ENCODE results near the gene TMEM247.
"Not testable (repeated sequence)": the region's sequence is repeated elsewhere in the genome, so short reads cannot be mapped to it uniquely, and the experiment has no call there.

Gene TMEM247

DNA sequence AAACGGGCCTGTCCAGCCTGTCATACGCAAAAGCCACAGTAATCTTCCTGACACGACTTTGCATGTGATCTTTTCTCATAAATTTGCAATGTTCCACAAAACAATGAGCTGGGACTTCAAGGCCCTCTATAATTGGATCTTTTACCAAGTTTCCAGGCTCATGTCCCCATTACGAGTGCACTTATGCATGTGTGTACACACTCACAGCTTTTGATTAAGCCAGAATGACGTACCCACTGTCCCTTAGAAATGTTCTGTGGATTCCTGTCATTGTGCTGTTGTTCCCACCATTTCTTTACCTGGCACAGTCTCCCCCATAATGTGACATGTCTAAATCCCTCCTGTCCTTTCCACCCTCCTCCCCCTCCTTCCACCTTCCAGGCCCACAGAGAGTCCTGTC, 19.7 kb upstream of the TMEM247 start:
- no peak for DNase-seq

DNA sequence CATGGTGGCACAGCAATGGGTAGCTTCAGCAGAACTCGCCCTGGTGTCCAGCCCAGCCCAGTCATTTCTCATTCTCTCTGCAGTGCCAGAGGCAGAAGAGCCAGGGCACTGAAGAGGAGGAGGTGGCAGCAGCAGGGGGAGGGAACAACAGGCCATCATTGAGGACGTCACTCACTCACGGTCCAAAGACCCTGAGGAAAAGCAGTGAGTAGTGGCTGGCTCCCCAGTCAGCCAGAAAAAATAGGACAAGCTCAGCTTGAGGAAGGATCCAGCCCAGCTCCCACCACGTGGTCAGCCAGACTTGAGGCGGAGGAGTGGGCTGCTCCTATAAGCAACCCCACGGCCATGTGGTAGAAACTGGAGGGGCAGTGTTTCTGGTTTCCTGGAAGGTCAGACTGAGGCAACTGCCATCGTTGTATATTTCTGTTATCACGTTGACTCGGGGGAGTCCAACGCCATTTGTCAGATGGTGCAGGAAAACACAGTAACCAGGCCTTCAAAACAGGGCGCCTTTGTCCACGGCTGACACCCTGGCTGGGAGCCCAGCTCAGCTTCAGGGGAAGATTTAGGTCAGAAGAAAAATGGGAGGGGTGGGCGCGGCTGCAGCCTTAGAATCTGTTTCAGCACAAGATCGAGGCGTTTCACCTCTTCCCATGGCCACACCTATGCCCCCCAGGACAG, 19.0 kb upstream of the TMEM247 start:
- no peak for DNase-seq

DNA sequence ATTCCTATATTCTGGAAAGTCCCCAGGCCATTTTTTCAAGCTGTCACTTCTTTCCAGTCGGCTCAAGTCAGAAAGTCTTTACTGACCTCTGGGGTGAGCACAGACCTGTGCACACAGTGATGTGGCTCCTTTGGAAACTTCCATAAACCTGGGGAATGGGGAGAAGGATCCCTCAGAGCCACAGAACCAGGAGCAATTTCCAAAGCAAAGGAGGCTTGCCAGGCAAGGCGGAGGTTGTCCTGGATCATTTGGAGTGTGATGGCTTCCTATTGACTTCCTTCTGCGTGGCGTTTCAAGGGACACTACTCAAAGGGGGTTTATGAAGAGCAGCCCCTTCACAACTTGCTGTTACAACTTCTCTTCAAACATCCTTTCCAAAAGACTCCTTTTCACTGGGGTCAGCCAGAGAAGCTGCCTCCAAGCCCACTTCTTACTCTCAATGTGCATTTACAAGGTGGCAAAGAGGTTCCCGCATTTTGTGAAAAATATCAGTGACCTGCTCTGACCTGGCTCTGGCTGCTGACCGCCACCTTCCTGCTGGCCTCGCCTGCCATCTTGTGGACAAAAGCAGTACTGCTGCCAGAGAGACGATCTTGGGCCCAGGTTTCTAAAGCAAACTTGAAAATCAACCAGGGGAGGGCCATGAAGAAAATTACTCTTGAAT, 18.2 kb upstream of the TMEM247 start:
- DNase-seq, result peak; percentile 80

DNA sequence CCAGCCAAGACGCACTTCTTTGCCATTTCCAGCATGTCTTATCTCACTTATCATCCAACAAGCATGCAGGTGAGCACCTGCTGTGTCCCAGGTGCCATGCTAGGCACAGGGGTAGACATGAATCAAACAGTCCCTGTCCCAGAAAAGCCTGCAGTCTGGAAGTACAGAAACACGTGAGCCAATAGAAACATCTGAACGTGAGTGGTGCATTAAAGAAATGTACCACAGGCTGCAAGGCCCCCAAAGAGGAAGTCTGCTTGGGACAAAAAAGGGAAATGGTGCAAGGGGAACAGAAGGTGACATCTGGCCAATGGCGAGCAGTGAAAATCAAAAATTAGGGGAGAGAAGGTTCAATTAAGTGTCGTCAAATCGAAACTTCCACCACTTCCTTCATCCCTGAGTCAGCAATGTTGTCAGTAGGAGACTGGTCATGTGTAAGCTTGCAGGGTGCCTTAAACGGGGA, 17.6 kb upstream of the TMEM247 start:
- DNase-seq, result no peak

DNA sequence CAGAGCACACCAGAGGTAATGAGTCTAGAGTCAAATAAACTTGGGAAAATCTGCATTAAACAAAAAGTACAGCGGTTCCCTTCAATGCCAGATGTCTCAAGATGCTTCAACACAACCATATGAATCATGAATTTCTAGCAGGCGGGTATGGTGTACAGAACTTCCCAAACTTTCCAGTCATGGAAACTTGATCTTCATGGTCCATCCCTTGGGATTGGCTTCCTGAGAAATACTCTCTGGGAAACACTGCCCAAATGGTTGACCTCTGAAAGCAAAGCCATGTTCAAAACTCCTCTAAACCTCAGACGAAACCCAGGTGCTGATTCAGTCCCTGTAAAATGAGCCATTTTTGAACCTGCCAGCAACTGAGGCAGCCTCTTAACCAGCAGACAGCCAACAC, 16.4 kb upstream of the TMEM247 start:
- no peak for DNase-seq

DNA sequence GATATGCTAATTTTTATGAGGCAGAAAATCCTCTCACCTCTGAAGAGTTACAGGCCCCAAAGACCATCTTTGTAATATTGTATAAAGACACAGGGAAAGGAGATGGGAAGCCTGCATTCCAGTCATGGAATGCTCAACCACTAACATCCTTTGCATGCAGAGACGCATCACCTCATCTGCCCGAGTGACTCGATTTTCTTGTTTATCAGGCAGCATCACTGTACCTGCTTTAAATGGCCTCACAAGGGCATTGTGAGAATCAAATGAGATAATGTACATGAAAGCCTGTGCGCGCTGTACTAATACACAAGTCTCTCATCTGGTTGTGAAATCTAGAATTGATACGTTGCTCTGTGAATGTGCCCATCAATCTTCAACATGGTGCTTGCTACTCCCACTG, 10.2 kb upstream of the TMEM247 start:
- no peak for DNase-seq

DNA sequence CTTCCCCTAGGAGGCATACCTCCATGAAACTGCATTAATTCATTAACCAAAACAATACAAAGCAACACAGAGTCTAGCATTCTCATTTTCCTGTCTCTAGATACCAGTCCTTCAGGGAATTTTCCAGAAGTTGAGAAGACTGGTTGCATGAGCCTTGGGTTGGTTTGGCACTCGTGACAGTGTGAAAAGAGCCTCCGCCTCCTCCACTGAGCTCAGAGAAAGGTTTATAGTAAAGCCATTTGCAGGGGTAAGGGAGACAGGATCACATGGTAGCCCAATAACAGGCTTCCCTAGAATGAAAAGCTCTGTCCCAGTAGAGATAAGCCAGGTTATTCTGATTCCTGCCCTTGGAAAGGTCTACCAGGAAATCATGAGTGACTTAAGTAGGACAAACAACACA, 9.7 kb upstream of the TMEM247 start:
- DNase-seq, result no peak

DNA sequence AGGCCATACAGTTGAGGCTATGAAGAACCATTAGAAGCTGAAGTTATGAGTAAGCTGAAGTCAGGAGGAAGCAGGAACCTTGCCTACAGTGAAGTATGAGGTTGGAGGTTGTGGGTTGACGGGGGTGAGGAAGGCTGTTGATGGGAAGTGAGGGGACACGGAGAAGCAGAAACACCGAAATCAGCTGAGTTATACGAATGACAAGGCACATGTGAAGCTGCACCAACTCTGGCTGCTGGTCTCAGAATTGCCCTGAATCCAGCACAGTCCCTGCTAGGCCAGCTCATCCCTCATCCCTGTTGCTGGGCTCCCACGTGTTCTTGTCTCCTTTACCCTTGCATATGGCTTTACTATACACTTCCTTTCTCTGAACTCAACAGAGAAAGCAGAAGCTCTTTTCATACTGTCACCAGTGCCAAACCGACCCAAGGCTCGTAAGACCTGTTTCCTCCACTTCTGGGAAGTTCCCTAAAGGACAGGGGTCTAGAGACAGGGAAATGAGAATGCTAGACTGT, 9.2 kb upstream of the TMEM247 start:
- no peak for DNase-seq

DNA sequence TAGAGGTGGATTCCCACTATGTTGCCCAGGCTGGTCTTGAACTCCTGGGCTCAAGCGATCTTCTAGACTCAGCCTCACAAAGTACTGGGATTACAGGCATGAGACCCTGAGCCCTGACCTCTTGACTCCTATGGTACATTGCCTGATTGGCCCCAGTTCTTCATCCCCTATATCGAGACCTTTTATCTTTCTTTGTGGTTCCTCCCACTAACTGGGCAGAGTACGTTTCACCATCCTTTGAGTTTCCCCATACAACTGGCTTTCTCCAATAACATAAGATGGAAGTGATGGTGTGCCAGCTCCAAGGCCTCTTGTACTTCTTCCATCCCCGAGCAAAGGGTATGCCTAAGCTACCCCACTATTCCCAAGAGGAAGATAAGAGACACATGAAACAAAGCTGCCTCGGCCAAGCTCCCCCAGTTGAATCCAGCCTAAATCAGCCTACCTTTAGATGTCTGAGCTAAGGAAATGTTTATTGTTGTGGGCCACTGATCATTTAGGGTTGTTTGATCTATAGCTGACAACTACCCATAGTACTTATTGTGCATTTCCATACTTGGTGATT, 8.3 kb upstream of the TMEM247 start:
- DNase-seq, result no peak

DNA sequence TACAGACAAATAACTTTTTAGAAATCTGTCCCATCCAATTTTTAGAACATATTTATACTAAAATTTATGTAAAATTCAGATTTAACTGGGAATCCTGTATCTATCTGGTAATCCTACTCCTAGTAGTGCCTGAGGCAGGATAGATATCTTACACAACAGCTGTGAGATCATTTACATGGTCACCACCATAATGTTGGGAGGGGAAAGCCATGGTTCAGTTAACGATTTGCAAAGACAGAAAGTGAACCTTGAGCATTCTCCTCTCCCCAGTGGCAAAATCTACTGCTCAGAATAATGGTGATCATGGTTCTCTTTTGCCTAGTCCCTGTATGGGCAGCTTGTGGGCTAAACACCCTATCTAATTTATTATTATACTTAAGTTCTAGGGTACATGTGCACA, 7.7 kb upstream of the TMEM247 start:
- no peak for DNase-seq

DNA sequence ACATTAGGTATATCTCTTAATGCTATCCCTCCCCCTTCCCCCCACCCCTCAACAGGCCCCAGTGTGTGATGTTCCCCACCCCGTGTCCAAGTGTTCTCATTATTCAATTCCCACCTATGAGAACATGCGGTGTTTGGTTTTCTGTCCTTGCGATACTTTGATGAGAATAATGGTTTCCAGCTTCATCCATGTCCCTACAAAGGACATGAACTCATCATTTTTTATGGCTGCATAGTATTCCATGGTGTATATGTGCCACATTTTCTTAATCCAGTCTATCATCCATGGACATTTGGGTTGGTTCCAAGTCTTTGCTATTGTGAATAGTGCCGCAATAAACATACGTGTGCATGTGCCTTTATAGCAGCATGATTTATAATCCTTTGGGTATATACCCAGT, 7.2 kb upstream of the TMEM247 start:
- DNase-seq, result not testable (repeated sequence)

DNA sequence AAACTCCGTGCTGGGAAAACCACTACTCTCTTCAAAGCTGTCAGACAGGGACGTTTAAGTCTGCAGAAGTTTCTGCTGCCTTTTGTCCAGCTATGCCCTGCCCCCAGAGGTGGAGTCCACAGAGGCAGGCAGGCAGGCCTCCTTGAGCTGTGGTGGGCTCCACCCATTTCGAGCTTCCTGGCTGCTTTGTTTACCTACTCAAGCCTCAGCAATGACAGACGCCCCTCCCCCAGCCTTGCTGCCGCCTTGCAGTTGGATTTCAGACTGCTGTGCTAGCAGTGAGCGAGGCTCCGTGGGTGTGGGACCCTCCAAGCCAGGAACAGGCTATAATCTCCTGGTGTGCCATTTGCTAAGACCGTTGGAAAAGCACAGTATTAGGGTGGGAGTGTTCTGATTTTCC, 1.9 kb upstream of the TMEM247 start:
- DNase-seq, result peak; percentile 16

DNA sequence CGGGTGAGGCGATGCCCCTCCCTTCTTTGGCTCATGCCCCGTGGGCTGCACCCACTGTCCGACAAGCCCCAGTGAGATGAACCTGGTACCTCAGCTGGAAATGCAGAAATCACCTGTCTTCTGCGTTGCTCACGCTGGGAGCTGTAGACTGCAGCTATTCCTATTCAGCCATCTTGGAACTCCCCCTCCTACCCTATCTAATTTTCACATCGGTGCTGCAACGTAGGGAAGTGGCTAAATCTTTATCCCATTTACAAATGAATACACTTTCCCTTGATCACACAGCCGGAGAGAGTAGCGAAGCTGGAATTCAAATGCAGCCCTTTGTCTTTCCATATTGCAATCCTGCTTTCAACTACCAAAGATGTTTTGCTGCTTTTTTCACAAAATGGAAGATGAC, 1.4 kb upstream of the TMEM247 start:
- DNase-seq, result no peak

DNA sequence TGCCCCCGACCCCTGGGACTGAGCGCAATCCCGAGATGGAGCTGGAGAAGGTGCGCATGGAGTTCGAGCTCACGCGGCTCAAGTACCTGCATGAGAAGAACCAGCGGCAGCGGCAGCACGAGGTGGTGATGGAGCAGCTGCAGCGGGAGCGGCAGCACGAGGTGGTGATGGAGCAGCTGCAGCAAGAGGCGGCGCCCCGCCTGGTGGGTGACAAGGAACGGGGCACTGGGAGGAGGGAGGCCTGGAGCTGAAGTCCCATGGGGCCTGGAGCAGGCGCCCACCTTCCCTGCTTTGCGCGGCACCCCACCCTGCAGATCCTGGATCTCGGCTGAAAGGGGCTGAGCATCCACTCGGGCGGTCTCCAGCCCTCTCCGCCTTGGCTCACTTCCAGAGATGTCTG, 1.2 kb downstream of the TMEM247 start:
- no peak for DNase-seq

DNA sequence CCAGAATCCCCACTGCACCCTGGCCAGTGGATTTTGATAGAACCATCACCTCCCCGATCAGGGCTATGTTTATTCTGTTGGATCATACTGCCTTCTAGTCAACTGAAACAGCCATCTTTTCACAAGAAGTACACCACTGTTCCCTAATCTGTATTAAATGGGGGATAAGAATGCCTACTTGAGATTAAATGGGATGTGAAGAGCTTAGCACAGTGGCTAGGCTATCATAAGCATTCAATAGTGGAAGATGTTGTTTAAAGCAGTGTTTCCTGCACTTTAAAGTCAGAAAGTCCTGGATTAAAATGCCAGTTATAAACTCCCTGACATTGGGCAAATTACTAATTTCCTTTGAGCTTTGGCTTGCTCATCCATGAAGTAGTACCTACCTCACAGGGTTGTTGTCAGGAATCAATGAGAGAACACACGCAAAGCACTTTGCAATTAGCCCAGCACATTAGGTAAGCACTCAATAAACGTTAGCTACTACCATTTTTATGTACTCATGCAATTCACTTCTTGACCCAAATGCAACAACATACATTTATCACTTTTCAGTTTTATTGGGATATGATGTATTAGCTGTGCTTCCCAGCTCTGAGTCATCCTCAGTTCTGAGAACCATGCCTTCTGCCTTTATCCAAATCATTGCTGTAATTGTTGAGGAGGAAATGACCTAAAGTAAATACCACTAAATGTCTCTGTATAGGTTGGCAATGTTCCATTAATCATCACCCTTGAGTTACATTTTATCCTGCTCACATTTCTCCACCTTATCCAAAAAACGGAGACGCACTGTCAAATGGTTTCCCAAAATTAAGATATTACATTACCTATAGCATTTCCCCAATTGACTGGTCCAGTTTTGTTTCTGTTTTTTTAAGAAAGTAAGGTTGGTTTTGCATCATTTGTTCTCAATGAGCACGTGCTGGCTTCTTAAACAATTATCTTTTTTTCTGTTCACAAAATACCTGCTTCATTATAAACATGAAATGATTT, 2.1 kb downstream of the TMEM247 start:
- DNase-seq, result no peak

DNA sequence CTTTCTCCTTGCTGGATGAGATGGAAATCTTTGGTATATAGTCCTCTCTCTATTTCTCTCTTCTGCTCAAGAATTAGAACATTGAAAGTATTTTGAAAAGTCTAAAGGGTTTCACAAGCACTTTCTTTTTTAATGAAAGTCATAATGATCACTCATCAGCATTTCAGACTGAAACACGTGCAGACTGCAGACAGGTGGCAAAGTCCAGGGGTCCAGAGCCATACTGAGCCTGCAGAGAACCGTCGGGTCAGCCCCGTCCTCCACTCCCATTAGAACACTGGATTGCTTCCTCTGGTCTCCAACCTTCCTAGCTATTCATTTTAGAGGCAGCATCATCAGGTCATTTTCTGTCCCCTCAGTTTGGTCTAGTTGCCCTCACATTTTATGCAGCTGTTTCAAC, 3.1 kb downstream of the TMEM247 start:
- no peak for DNase-seq

DNA sequence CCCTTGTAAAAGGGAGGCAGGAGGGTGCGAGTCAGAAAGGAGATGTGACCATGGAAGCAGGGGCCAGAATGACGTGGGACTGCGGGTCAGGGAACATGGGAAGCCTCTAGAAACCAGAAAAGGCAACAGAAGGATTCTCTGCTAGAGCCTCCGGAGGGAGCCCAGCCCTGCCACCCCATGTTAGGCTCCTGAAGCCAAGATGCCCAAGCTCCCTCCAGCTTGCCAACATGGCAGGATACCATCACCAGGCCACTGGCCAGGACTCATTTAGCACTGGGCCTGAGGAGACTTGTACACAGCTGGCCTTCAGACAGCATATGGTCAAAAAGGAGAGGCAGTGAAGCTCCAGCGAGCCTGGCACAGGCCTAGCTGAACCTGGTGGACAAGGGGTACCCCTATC, 5.6 kb downstream of the TMEM247 start:
- DNase-seq, result no peak

DNA sequence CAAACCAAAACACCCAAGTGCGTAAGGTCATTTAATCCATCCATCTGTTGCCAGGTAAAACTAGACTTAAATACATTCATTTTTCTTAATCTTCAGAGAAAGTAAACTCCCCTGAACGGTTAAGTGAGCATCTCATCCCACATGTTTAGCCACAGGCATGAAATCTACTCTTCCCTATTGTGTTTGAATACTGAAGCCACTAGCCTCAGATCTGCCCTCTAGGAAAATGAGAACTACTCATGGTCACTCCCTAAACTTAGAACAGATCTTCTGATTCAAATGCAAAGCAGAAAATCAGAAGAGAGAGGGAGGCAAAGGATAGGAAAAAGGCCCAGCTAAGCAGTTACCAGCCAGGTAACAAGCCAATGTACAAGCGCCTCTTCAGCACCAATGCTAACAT, 7.1 kb downstream of the TMEM247 start:
- DNase-seq, result no peak

DNA sequence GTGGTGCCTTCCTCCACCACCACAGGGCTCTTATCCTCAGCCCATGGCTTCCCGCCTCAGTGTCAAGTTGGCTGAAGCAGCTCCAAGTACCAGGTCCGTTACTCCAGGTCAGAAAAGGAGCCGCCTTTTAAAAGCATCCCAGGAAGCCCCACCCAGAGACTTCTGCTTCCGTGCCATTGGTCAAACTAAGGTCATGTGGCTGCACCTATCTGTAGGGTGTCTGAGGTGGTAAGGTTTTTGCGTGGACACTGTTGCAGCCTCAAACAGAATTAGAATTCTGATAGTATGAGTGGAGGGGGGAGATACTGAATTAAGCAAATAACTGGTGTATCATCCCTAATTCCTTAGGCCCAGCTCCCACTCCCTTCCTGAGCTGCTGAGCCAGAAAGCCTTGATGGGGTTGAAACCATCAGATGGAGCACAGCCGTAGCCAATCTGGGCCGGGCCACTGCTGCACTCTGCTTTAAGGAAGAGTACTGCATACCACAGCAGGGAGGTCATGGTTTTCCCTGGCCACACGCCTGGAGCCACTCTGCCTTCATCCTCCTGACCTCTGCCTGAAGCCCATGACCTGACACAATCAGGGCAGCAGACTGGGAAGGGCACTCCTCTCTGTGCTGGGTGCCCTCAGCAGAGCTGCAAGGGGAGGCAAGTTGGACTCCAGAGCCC, 8.4 kb downstream of the TMEM247 start:
- no peak for DNase-seq

DNA sequence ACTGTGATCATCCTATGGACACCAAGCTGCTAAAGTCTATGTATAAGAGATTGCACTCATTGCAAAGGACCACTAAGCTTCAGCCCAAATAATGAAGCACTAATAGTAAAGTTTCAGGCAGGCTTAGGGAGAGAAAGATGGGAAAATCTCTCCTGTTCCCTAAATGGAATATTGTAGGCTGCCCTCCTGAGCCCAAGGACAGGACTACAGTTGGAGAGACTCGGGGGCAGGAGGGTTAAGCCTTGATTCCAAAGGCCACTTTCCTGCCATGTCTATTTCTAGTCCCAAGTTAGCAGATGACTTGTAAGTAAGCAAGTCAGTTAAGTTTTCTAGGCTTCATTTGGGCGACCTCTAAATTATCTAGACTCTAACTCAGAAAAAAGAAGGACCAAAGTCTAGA, 9.0 kb downstream of the TMEM247 start:
- DNase-seq, result no peak

DNA sequence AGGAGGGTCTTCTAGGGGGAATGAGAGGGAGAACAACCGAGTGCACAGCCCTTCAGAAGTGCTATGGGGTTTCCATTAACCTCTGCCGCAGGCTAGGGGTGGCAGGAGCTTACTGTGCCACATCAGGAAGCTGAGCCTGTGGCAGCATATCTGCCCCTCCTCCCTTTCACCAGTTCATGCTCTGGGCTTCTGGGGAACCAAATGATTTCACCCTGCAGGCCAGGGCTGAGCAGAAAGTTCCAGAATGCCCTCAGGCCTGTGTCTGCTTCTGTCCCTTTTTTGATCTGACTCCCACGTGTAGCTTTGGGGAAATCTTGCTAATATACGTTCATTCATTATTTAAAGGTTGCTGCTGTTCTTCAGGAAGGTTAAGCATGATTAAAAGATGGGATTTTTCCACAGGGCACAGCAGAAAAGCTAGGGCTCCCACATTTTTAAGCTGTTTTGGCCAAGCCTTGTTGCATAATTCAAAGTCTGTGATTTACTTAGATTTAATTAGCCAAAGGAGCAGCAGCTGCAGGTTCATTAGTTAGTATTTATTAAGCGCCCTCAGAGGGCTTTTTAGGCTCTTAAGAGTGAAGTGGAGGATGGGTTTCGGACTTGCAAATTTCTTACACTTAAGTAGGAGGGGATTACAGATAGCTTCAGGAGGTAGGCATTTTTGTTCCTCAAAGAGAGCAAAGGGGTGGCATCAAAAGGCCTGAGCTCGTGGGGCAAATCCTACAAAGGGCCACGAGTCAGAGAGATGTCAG, 10.2 kb downstream of the TMEM247 start:
- no peak for DNase-seq

Measured in activated naive CD4-positive, alpha-beta T cell treated with Interleukin-2 at 50 U/mL for 16 hours (primary cell).